Colonic mucosa (tissue), 4 donors: ENCODE measurements around the gene PNPLA6. TPM values are rescaled to one million over a fixed set of nuclear protein-coding genes. Genes with fewer than 3 reads are reported as not detected.

Source experiments
- DNase-seq: peaks from one replicate; pipeline ENCODE4 v3.0.0-alpha.2; 2020
- H3K27ac ChIP-seq: fragments of 200-600 bp; one replicate; pipeline ENCODE4 v1.8.0; 2021
- H3K27me3 ChIP-seq: fragments of 200-600 bp; one replicate; pipeline ENCODE4 v1.8.0; 2021
- H3K36me3 ChIP-seq: fragments of 200-600 bp; one replicate; pipeline ENCODE4 v1.8.0; 2021
- H3K4me1 ChIP-seq: fragments of 200-600 bp; one replicate; pipeline ENCODE4 v1.8.0; 2021; ENCODE audit warnings: mild to moderate bottlenecking
- H3K4me3 ChIP-seq: fragments of 200-600 bp; one replicate; pipeline ENCODE4 v1.8.0; 2021
- H3K9ac ChIP-seq, 2 donors: one replicate each; pipeline ENCODE4 v1.7.0; 2013; ENCODE audit warnings: control low read depth in 2 of 2, low read depth in 2 of 2, low read length in 2 of 2
- H3K9me3 ChIP-seq: fragments of 200-600 bp; one replicate; pipeline ENCODE4 v1.8.0; 2021
- CTCF ChIP-seq: fragments of 200-600 bp; IDR thresholded peaks from one replicate; pipeline ENCODE4 v1.8.0; 2022; ENCODE audit warnings: antibody characterized with exemption, mild to moderate bottlenecking
- intact Hi-C: fragments of 100-400 bp; cut with DNase I; formaldehyde crosslinking; loops from one replicate; pipeline ENCODE4 v1.14.1; 2022
- total RNA-seq, 2 donors: library from RNA; stranded (reverse); fragmentation: NEBNext Ultra II Directional in 1 of 2; extraction: Animal tissue kit (Norgen Biotek cat#: 25700) in 1 of 2; gene quantifications; one replicate each; pipeline ENCODE4 v1.2.1, GENCODE V29; 2021
- donor health status: healthy.
- donor health status: DM: no; HTN: no; CAD: no.
- donor health status: DM: no; HTN: no; CAD: no.

PNPLA6 gene
- total RNA-seq, 2 donors from 2014 or later = 93.0 to 131 TPM

GRCh38 chr19:7589822-7590221, 54.3 kb downstream of the PNPLA6 start:
- Histone ChIP-seq H3K36me3 (no peaks in the 10 kb centered on the region), H3K27ac (no peak overlapping the region), H3K4me1 (no peaks in the 10 kb centered on the region), H3K9ac (no peak overlapping the region), H3K4me3 (no peak overlapping the region), H3K27me3 (no peaks in the 10 kb centered on the region), H3K9me3 (no peaks in the 10 kb centered on the region)
- DNase-seq = no peak
- intact Hi-C loops = no loop called here
- no peak for TF ChIP-seq CTCF

DNA sequence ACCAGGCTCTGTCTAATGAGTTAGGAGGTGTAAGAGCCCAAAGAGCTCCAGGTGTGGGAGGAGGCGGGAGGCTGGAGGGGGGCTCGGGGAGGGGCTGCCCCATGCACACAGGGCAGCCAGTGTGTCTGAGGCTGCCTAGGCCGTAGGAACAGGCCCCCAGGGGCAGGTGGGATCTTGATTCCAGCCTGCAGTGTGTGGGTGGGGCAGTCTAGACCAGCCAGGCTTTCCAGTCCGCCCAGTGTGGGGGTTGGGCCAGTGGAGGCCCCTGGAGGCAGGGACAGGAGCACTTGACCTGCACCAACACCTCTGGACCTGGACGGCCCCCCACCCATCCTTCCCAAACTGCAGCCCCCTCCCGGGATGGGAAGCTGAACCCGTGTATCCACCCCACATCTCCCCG, 54.7 kb downstream of the PNPLA6 start:
- no peaks in the 10 kb centered on the region for H3K4me1 ChIP-seq
- no peak overlapping the region for H3K4me3 ChIP-seq
- no peak for TF ChIP-seq CTCF
- H3K9me3 ChIP-seq = no peaks in the 10 kb centered on the region
- no peaks in the 10 kb centered on the region for H3K36me3 ChIP-seq
- no peaks in the 10 kb centered on the region for H3K27me3 ChIP-seq
- no peak overlapping the region for H3K27ac ChIP-seq
- DNase-seq = peak; percentile 40
- intact Hi-C loops = no loop called here
- H3K9ac ChIP-seq = no peak overlapping the region

DNA sequence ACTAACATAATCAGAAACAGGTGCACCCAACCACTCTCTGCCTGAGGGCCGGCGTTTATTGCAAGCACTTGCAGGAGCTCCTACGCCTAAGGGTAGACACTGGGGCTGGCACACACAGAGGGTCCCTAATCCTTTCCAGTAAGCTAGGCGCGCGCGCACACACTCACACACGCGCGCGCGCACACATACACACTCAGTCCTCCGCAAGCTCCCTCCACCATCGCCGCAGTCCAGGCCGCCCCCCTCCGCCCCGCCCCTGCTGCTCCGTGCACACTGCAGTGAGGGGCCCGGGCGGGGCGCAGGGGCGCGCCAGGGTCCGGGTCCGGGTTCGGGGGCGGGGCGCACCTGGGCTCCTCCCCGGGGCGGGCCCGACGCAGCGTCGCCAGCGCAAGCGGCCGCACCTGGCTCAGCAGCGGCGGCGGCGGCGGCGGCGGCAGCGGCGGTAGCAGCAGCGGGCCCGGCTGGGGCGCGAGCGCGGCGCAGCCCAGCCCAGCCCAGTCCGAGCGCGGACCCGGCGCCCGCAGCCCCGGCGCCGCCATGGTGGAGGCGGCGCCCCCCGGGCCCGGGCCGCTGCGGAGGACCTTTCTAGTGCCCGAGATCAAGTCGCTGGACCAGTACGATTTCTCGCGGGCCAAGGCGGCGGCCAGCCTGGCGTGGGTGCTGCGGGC, 60.1 kb downstream of the PNPLA6 start, which contains the start of gene CAMSAP3:
CAMSAP3 (plus strand) TSS at position 398 of the 668 bp plus-strand sequence; CDS start at position 538, 140 bp downstream.
- intact Hi-C loops = no loop called here
- H3K27me3 ChIP-seq = peaks cover 9% of the 10 kb centered on the region
- no peak within 1 kb of the TSS for H3K27ac ChIP-seq
- H3K9me3 ChIP-seq = no peaks in the 10 kb centered on the region
- H3K4me1 ChIP-seq = no peaks in the 10 kb centered on the region
- peak within 1 kb of the TSS; percentile 44 to 68 for H3K9ac ChIP-seq
- peak within 1 kb of the TSS; percentile 65 for H3K4me3 ChIP-seq
- no peak for TF ChIP-seq CTCF
- DNase-seq = peak; percentile 66
- no peaks in the 10 kb centered on the region for H3K36me3 ChIP-seq

GRCh38 chr19:7596211-7596937, 60.9 kb downstream of the PNPLA6 start:
- intact Hi-C loops = no loop called here
- DNase-seq = no peak
- Histone ChIP-seq H3K9ac (peak overlapping the region; percentile 44 to 68), H3K27ac (no peak overlapping the region), H3K36me3 (no peaks in the 10 kb centered on the region), H3K9me3 (no peaks in the 10 kb centered on the region), H3K4me1 (no peaks in the 10 kb centered on the region), H3K4me3 (peak overlapping the region; percentile 65), H3K27me3 (peaks cover 9% of the 10 kb centered on the region)
- no peak for TF ChIP-seq CTCF

- DNase-seq = no peak
- Histone ChIP-seq H3K9me3 (no peaks in the 10 kb centered on the region), H3K27ac (no peak overlapping the region), H3K4me1 (no peaks in the 10 kb centered on the region), H3K36me3 (no peaks in the 10 kb centered on the region), H3K9ac (no peak overlapping the region), H3K27me3 (peaks cover 9% of the 10 kb centered on the region), H3K4me3 (no peak overlapping the region)
- intact Hi-C loops = no loop called here
- TF ChIP-seq CTCF = no peak
Measured at GRCh38 chr19:7597689-7598088, 62.2 kb downstream of the PNPLA6 start.
